GM12801 (cell line): ENCODE results near the gene HCN4.

Experiments
- CTCF ChIP-seq: IDR thresholded peaks from one replicate; pipeline ENCODE4 v1.5.1; 2011; ENCODE audit warnings: control low read depth; ENCODE audit not compliant: insufficient read length; ENCODE audit errors: extremely low read depth

HCN4 gene

GRCh38 chr15:73328981-73329380 is 39.8 kb downstream of the HCN4 start:
- no peak for TF ChIP-seq CTCF

GRCh38 chr15:73328149-73328820 is 40.5 kb downstream of the HCN4 start:
- no peak for TF ChIP-seq CTCF

GRCh38 chr15:73326157-73326556 is 42.6 kb downstream of the HCN4 start:
- TF ChIP-seq CTCF: no peak

GRCh38 chr15:73325191-73325861 is 43.4 kb downstream of the HCN4 start:
- no peak for TF ChIP-seq CTCF

- no peak for TF ChIP-seq CTCF
Measured at GRCh38 chr15:73324496-73325170, 44.1 kb downstream of the HCN4 start.

- no peak for TF ChIP-seq CTCF
Measured at GRCh38 chr15:73323956-73324355, 44.8 kb downstream of the HCN4 start.

GRCh38 chr15:73323374-73323955 is 45.3 kb downstream of the HCN4 start:
- no peak for TF ChIP-seq CTCF
